ELF-1 (cell line): ENCODE data around the gene RALGAPA1.
A peak's percentile ranks its signal among the peaks of the same experiment; 100 is the strongest.

Experiments
- DNase-seq: peaks from one replicate; pipeline ENCODE4 v3.0.0-alpha.2; 2016; ENCODE audit warnings: low read depth, low spot score

RALGAPA1 gene

DNA sequence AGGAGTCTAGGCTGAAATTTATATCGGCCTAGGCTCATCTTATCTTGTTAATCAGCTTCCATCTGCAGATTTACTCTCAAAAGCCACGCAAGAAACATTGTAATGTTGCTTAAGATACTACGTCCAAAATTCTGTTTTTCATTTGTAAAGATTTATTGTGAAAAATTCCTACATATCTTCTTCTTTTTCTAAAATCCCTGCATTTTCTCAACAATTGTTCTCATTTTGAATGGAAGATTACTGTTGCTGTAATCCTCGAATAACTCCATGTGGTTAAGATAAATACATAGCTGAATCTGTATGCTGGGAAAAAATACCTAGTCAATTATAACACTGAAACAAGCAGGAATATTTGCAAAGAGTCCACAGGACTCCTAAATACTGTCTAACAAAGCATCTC lies 259.5 kb downstream of the RALGAPA1 start:
- no peak for DNase-seq

DNA sequence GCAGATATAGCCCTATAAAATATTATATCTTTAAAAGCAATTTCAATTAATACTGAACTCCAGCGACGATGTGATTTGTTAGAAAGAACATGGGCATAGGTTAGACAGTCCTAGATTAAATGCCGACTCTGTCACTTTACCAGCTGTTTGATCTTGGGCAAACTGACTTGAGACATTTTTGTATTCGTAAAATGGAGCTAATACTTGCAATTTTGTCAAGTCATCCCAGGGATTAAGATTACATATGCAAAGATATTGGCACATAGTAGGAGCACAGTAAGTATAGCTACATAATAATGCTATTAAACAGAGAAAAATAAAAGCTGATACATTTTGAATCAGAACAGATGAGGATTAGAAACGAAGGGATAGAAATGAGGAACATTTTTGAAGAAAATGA lies 266.1 kb downstream of the RALGAPA1 start:
- no peak for DNase-seq

DNA sequence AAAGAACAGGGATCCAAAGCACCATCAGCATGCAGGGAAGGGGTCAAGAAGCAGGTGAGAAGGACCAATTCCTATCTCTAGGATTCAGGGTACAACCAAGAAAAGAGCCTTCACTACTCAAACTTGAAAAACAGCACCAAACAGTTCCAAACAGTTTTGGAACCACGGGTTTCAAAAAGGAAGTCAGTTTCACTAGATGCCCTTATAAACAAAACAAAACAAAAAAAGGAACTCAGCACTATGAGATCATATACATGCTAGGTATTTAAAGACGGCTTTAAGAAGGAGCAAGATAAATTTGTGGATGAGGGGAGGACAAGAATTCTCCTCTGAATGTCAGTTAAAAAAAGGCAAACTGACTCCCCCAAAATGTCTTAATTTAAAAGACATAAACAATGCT lies 269.1 kb downstream of the RALGAPA1 start:
- no peak for DNase-seq

DNA sequence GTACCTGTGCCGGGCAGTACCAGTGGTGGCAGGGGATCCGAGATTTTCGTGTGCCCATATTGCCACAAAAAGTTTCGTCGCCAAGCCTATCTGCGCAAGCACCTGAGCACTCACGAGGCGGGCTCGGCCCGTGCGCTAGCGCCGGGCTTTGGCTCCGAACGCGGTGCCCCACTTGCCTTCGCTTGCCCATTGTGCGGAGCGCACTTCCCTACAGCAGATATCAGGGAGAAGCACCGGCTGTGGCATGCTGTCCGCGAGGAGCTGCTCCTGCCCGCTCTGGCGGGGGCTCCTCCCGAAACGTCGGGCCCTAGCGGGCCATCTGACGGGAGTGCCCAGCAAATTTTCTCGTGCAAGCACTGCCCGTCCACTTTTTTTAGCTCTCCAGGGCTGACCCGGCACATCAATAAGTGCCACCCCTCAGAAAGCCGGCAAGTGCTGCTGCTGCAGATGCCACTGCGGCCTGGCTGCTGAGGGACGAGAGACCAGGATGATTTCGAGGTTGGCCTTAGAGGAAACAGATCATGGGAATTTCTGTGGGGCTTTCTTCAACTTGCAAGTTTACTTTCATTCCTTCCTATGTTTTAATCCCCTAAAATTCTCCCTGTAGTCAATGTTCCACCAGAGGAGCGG lies 273.5 kb downstream of the RALGAPA1 start:
- DNase-seq = no peak

DNA sequence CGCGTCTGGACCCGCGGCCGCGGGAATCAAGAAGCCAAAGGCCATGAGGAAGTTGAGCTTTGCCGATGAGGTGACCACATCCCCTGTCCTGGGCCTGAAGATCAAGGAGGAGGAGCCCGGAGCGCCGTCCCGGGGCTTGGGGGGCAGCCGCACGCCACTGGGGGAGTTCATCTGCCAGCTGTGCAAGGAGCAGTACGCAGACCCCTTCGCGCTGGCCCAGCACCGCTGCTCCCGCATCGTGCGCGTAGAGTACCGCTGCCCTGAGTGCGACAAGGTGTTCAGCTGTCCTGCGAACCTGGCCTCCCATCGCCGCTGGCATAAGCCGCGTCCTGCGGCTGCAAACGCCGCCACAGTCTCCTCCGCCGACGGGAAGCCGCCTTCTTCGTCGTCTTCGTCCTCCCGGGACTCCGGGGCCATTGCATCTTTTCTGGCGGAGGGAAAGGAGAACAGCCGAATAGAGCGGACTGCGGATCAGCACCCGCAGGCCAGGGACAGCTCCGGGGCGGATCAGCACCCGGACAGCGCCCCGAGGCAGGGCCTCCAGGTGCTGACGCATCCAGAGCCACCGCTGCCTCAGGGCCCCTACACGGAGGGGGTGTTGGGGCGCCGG lies 274.1 kb downstream of the RALGAPA1 start:
- DNase-seq = peak; percentile 90

DNA sequence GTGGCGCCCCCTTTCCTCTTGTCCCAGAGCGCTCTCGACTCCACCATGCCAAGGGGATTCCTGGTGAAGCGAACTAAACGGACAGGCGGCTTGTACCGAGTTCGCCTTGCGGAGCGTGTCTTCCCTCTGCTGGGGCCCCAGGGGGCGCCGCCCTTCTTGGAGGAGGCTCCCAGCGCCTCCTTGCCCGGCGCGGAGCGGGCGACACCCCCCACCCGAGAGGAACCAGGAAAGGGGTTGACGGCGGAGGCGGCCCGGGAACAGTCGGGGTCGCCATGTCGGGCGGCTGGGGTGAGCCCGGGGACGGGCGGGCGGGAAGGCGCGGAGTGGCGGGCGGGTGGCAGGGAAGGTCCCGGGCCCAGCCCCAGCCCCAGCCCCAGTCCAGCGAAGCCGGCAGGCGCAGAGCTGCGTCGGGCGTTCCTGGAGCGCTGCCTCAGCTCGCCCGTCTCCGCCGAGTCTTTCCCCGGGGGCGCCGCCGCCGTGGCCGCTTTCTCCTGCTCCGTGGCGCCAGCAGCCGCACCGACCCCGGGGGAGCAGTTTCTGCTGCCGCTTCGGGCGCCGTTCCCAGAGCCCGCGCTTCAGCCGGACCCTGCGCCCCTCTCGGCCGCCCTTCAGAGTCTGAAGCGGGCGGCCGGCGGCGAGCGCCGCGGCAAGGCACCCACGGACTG lies 274.8 kb downstream of the RALGAPA1 start:
- peak; percentile 4 for DNase-seq

DNA sequence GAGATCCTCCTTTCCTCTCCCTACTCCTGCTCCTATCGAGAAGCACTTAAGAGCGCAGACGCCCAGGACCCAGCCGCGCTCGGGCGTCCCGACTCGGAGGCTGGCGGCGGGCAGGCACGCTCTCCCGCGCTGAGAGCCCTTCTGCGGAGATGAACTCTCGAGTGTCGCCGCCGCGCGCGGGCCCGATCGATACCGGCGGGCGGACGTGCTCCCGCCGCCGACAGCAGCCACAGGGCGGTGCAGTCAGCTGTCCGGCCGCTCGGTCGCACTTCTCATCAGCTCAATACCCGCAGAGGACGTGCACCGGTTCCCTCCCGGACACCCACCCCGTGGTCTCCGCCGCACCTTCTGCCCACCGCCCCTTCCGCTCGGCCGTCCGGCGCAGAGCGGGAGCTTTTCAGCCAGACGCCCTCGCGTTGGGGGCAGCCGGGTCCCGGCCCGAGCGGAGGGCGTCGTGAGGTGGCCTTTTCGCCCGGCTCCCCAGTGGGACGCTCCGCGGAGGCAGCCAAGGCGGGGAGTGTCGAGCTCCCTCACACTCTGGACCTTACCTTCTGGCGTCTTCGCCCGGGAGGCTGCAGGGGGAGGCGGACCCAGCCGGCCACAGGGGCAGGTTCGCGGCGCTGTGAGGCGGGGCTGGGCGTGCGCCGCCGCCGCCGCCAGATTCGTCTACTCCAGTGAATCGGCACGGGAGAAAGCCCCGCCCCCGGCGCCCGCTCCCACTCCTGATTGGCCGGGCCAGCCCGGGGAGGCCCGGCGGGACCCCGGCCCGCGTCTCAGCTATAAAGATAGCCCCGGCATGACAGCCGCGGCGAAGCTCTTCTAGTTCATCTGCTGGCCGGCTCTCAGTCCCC lies 275.5 kb downstream of the RALGAPA1 start, which contains the start of gene INSM2:
INSM2 (plus strand) TSS at position 808 of the 851 bp plus-strand sequence. CDS start 89 bp downstream, outside the sequence.
- peak; percentile 90 for DNase-seq

DNA sequence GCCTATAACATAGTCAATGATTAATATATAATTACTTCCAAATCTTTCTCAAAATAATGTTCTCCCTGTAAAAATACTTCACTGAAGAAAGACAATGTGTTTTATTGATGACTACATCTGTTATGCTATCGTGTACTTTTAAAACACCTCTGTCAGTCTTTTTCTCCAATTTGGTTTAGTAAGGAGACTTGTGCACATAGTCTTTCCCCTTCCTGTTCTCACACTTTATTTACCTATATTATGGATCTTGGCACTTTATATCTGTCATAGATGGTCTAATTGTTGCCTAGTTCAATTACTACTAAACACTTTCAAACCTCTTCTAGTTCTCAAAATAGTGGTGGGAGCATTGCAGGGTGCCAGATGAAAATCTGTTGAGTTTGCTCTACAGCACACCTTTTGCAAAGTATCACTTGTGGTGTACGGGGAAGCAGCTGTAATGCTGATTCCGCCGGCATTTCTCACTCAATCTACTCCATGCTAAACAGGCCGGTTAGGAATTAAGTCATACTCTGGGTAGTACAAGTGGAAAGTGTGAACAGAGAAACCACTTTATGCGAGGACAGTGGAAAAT lies 276.2 kb downstream of the RALGAPA1 start:
- DNase-seq = no peak

DNA sequence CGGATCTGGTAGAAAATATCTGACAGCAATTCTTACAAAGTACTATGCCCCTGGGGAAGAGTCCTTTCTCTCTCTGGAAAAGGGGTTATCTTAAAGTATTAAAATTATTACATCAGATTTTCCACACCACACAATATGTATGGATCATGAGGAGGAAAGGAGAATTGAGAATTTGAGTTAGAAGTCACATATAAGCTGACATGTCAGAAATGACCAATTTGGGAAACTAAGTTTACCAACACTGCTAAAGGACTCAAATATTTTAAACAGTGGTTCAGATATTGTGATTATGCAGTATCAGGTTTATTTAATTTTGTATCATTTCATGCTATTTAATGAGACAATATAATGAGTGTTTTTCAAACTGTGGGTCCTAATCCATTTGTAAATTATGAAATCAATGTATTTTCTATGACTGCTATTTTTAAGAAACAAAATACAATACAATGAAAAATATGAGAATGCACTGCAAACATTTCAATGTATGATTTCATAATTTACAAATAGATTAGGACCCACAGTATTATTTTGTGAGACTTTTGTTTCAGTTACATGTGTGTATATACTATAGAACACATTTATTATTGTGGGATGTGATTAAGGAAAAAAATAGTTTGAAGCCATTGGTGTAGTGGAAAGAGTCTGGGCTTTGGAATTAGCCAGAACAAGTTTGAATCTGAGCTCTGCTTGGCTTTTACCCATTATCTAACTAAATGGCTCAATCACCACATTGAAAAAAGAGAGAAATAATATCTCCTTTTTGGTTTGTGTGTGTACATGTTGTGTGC lies 276.9 kb downstream of the RALGAPA1 start:
- DNase-seq = no peak

DNA sequence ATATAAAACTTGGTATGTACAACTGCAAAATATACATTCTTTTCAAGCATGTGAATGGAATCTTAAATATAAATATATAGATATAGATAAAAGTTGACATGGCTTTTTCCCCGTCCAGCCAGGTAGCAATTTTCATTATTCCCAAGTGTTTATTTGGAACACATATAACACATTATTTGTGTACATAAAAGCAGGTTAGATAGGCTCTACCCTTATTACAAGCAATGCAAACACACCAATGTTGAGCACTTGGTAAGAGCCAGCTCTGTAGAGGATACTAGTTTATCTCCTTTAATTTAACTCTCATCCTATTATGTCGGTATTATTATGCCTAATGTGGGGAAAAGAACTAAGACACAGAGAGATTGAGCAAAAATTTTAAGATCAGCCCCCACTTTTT lies 282.1 kb downstream of the RALGAPA1 start:
- DNase-seq = no peak

DNA sequence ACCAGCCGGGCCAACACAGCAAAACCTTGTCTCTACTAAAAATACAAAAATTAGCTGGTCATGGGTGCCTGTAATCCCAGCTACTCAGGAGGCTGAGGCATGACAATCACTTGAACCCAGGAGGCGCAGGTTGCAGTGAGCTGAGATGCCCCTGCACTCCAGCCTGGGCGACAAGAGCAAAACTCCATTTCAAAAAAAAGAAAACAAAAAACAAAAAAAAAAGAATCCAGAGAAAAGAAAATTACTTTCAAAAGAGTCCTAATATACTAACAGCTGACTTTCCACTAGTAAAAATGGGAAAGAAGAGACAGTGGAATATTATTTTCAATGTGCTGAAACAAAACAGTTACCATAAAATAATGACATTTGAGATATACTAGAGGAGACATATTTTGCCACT lies 283.4 kb downstream of the RALGAPA1 start:
- DNase-seq = no peak

DNA sequence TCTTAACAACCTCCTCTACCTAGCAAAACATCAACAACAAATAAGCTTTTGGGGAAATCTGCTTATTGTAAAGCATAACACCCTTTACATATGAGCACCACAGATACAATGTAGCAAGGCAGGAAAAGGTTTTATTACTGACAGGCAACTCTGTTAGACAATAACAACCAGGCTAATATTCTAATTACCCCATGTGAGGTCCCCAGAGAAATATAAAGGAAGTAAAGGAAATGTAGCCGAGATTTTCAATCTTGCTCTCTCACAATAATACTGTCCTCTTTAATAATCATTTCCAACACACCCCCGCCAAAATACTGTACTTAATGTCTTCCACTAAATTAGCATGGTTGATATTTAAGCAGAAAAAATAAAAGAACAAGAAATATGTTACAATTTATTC lies 289.1 kb downstream of the RALGAPA1 start:
- no peak for DNase-seq

DNA sequence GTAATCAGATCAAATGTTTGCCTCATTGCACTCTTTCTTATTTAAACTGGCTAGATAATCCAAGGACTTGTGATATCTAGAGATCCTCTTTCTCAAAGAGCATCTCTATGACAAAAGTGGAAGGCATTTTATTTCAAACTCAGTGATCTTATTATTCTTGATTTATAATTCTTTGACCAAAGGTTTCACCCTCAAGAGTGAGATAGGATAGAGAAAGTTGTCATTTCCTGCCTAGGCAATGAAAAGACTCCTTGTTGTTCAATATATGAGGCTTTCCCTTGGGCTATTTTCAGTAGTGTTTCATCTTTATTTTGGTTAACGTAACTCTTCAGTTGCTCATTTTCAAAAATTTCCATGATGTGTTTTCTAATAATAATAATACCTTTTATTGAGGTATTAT lies 293.2 kb downstream of the RALGAPA1 start:
- no peak for DNase-seq

DNA sequence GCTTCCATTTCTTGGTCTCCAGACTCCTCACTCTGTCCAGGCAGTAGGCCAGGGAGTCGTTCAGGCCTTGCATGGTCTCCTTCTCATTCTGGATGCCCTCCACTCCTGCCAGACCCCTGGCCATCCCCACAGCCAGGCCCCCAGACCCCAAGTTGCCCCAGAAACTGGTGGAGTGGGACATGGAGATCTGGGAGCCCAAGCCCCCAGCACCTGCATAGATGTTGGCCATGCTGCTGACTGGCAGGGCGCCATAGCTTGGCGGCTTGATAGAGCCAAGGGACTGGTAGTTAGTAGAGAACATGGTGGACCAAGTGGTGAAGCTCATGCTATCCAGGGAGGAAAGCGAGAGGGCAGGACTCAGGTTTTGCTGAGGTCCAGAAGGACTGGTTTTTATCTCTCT lies 296.3 kb downstream of the RALGAPA1 start:
- DNase-seq = no peak

DNA sequence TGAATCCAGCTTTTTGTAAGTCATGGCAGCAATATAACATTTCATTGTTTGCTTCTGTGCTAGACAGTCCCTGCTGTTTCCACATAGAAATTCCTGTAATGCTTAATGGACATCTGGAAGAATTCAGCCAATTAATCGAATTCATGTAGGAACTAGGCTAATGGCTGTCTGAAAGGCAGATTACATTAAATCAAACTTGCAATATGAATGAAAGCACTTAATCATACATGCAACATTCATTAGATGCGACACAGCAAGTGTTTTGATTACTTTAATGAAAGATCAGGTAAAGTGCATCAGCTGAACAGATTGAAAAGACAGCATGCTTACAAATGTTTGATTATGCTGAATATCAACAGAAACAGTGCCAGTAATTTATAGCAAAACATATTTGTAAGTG lies 299.2 kb downstream of the RALGAPA1 start:
- DNase-seq = no peak

DNA sequence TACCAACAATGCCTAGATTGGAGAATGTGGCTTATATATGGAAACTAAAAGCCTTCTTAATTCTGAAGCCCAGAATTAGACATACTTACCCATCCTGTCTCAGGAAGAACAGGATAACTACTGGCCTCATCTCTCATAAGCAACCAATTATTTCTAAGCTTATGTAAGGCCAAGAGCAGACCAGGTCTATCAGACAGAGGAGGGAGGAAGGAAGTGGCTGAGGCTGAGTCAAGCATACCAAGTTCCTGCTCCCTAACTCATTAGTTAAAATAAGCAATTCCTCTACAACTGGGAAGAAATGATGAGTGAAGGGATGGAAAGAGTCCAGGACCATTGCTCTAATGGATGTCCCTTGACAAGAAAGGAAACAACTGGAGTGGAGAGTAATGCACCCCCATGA lies 302.2 kb downstream of the RALGAPA1 start:
- no peak for DNase-seq

DNA sequence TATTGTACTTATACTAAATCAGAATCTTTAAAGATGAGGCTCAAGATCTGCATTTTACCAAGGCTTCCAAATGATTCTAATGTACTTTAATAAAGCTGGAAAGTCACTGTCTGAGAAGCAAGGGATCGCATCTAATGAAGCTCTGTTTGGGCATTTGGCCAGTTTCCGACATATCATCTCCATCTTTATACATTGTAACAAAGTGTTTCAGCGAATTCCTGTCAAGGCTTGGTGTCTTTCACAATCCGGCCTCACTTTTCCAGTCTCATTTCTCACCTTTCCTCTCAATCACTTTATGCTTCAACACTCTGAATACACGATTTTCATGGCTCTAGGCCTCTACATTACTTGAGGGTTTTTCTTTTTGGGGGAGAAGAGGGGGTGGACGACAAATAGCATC lies 302.6 kb downstream of the RALGAPA1 start:
- DNase-seq = no peak

DNA sequence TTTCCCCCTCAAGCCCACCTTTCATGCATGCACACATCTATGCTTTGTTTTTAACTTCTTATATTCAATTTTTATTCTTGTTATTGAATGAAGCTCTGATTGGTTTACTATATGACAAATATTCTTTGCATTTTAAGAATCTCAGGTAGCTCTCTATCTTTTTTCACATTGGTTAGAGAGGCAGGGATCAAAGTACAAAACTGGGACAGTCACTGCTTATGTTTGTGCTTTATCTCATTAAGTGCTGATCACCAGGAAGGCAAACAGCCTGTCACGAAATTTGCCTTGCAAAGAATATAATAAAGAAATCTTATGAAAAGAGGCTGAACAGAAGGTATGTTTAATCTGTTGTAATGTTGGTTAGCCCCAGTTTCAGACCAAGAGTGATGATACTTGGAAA lies 304.8 kb downstream of the RALGAPA1 start:
- no peak for DNase-seq

DNA sequence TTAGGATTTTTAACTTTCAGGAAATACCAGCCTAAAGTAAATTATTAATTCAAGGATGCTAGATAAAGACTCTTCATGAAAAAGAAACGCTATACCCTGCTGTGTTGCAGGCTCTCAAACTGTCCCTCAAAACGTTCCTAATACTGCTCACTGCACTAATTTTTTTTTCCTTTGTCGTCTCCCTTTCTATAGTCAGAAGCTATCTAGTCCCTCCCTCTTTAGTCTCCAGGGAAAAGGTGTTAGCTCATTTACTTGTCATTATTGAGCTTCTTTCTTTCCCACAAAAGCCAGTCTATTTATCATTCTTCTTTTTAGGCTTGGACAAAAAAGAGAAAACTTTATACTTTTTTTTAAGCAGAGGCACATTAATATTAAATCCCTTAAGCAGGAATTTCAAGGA lies 305.4 kb downstream of the RALGAPA1 start:
- no peak for DNase-seq

DNA sequence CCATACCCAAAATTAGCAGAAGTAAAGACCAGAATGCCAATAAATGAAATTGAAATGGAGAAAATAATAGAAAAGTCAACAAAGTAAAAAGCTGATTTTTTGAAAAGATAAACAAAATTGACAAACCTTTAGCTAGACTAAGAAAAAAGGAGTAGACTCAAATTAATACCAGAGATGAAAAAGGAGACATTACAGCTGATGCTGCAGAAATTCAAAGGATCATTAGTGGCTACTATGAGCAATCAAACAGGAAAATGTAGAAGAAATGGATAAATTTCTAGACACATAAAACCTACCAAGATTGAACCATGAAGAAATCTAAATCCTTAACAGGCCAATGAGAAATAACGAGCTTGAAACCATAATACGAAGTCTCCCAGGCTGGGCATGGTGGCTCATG lies 309.9 kb downstream of the RALGAPA1 start:
- DNase-seq = no peak

DNA sequence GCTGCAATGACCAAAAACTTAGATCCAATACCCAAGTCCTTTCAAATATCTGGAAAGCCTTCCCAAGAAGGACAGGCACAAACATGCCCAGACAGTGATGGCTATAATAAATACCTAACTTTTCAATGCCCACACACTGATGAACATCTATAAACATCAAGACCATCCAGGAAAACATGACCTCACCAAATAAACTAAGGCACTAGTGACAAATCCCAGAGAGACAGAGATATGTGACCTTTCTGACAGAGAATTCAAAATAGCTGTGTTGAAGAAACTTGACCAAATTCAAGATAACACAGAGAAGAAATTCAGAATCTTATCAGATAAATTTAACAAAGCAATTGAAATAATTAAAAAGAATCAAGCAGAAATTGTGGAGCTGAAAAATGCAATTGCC lies 313.8 kb downstream of the RALGAPA1 start:
- DNase-seq = no peak
